GM21717 (cell line): ENCODE data around the gene OPRD1.
"Not testable (repeated sequence)": the region's sequence is repeated elsewhere in the genome, so short reads cannot be mapped to it uniquely, and the experiment has no call there.

ENCODE experiments used
- ATAC-seq: cut with Tn5 transposase; IDR thresholded peaks from one replicate; pipeline ENCODE4 v1.9.1; 2021; ENCODE audit warnings: mild to moderate bottlenecking, moderate library complexity; ENCODE audit not compliant: unreplicated experiment

Gene OPRD1

GRCh38 chr1:28811766-28812668 lies at the start of gene OPRD1:
TSS of gene OPRD1 (plus strand) at chr1:28812170. CDS start at chr1:28812384, 214 bp downstream.
- ATAC-seq = no peak

GRCh38 chr1:28766532-28767183 lies 45.3 kb upstream of the OPRD1 start:
- no peak for ATAC-seq

- no peak for ATAC-seq
These were observed 41.3 kb upstream of the OPRD1 start for GRCh38 chr1:28770601-28771165.

- not testable (repeated sequence) for ATAC-seq
These were observed 40.0 kb upstream of the OPRD1 start for GRCh38 chr1:28771921-28772320.

GRCh38 chr1:28773105-28773504 lies 38.9 kb upstream of the OPRD1 start:
- ATAC-seq = no peak

- ATAC-seq = no peak
These were observed 36.6 kb upstream of the OPRD1 start for GRCh38 chr1:28775121-28775942.

GRCh38 chr1:28776341-28776740 lies 35.6 kb upstream of the OPRD1 start:
- no peak for ATAC-seq

- ATAC-seq = no peak
These were observed 33.9 kb upstream of the OPRD1 start for GRCh38 chr1:28778021-28778420.

GRCh38 chr1:28779751-28780408 lies 32.1 kb upstream of the OPRD1 start:
- no peak for ATAC-seq

- ATAC-seq = no peak
These were observed 30.7 kb upstream of the OPRD1 start for GRCh38 chr1:28781305-28781704.

GRCh38 chr1:28782011-28782410 lies 30.0 kb upstream of the OPRD1 start:
- no peak for ATAC-seq

- no peak for ATAC-seq
These were observed 28.6 kb upstream of the OPRD1 start for GRCh38 chr1:28783363-28783762.

- ATAC-seq = no peak
These were observed 22.6 kb upstream of the OPRD1 start for GRCh38 chr1:28789412-28789811.

- no peak for ATAC-seq
These were observed 22.2 kb upstream of the OPRD1 start for GRCh38 chr1:28789816-28790215.

- ATAC-seq = no peak
These were observed 21.5 kb upstream of the OPRD1 start for GRCh38 chr1:28790377-28791035.

GRCh38 chr1:28791929-28792328 lies 20.0 kb upstream of the OPRD1 start:
- ATAC-seq = not testable (repeated sequence)

GRCh38 chr1:28792644-28793121 lies 19.3 kb upstream of the OPRD1 start:
- no peak for ATAC-seq

- ATAC-seq = not testable (repeated sequence)
These were observed 17.4 kb upstream of the OPRD1 start for GRCh38 chr1:28794582-28794981.

- no peak for ATAC-seq
These were observed 15.4 kb upstream of the OPRD1 start for GRCh38 chr1:28796352-28797211.
